Measurements from ENCODE around the gene KRR1.
"Not testable (repeated sequence)": the region's sequence is repeated elsewhere in the genome, so short reads cannot be mapped to it uniquely, and the experiment has no call there.

Gene KRR1

DNA sequence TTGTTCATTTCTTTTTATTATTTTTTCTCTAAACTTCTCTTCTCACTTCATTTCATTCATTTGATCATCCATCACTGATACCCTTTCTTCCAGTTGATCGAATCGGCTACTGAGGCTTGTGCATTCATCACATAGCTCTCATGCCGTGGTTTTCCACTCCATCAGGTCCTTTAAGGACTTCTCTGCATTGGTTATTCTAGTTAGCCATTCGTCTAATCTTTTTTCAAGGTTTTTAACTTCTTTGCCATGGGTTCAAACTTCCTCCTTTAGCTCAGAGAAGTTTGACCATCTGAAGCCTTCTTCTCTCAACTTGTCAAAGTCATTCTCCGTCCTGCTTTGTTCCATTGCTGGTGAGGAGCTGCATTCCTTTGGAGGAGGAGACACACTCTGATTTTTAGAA, 10.7 kb upstream of the KRR1 start:
- not testable (repeated sequence) for DNase-seq

DNA sequence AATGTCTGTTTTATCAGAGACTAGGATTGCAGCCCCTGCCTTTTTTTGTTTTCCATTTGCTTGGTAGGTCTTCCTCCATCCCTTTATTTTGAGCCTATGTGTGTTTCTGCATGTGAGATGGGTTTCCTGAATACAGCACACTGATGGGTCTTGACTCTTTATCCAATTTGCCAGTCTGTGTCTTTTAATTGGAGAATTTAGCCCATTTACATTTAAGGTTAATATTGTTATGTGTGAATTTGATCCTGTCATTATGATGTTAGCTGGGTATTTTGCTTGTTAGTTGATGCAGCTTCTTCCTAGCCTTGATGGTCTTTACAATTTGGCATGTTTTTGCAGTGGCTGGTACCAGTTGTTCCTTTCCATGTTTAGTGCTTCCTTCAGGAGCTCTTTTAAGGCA, 9.8 kb upstream of the KRR1 start:
- DNase-seq: not testable (repeated sequence)

DNA sequence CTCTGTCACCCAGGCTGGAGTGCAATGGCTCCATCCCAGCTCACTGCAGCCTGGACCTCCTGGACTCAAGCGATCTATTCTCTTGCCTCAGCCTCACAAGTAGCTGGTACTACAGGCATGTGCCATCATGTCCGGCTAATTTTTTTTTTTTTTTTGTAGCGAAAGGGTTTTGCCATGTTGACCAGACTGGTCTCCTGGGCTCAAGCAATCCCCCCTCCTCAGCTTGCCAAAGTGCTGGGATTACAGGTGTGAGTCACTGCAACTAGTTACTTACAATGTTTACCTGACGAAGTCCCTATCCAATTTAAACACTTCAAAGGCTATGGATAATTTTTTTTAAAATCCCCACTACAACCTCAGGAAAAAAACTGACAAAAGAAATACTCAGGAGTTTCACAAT, 1.8 kb downstream of the KRR1 start:
- no peak for DNase-seq

DNA sequence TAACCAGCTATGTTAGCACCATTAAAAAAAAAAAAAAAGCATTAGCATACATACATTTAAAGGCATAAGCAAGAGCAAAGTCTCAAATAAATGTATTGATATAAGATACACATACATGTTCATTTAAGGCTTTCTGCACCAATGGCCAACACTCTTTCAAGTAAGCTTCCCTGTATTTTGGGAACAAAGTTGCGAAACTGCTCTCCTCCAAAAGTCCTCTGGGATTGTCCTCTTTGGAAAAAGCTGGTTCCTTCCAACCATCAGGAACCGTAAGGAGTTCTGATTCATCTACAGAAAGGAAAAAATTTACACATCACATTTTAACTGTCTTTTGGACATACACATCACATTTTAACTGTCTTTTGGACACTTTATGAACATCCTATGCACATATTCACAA, 3.2 kb downstream of the KRR1 start:
- no peak for DNase-seq

DNA sequence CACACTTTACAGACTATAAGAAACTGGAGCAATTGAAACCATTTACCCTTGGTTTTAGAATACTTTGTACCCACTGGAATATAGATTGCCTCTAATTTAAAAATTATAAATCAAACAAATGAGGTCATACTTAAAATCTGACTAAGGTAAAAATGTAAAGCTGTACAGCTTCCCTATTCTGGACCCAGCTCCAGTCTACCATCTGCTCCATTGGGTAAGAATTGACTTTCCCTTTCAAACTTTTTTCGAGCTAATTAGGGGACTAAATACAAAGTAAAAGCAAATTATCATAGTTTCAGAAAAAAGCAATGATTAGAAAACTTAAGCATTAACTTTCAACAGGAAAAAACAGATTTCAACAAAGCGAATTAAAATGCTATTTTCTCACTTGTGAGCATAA, 4.3 kb downstream of the KRR1 start:
- DNase-seq: no peak

DNA sequence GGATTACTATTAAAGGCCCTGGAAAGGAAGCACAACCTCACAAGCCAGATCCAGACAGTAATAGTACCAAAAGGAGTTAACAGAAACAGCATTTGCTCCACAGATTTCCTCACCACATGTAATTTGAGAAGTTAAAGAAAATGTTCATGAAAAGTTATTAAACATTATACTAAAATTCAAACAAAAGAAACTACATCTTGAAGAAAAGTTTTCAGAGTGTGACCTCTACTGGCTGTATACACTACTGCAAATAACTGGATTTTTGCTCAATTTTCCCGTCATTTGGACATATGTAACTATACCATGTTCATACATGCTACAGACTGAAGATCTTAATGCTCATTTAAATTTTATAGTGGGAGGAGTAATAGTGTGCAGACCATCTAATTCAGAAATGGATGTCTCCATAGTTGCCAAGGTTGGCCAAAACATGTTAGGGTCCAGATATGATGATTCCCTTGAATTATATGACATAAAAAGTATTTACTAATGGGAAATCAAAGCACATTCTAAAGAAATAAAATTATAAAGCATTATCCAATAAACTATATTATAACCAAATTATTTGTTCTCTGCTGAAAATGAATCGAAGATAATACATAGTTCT, 5.6 kb downstream of the KRR1 start:
- peak in 1 of 2 donors; percentile 56 for DNase-seq

DNA sequence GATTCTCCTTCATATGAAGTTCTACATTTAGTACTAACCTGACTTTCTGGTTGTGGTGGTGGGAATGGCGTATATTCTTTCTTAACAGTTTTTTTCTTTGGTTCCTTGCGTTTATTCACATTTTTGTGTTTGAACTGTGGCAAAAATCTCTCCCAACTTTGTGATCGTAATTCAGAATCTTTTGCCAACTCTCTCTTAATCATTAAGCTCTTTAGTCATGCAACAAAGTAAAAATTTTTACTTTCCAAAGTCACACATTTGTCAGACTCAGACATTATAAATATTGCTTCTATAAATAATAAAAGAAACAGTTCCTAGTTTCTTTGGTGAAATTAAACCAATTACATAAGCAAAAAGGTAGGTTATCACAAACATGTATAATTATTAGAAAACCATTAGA, 7.5 kb downstream of the KRR1 start:
- no peak for DNase-seq

DNA sequence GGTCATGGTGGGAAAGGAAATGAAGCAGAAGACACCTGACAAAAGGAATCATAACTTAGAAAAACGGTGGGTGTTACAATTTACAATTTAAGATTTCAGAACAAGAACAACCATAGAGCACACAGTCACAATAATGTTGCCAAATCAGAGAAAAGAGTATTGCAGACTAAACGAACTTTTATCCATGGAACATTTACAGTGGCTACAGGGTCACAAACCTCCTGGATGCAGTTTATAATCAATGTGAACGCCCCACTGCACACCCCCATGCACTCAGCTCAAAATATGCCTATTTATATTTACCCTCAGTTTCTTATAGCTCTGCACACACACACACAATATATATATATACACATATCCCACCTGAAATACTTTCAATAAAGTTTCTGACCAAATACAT, 8.0 kb downstream of the KRR1 start:
- no peak for DNase-seq

DNA sequence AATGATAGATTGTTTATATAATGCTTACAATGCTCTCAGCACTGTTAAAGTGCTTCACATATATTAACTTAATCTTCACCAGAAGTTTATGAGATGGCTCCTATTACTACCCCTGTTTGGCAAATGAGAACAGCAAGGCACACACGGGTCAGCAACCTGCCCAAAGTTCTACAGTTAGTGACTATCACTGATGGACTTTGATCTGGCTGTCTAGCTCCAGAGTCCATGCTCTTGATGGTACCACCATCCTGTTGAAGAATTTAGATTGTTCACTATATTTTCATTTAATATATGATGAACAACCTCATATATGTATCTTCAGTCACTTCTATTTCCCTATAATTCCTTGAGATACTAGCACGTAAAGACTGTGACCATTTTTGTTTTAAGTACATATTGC, 20.2 kb downstream of the KRR1 start:
- no peak for DNase-seq

DNA sequence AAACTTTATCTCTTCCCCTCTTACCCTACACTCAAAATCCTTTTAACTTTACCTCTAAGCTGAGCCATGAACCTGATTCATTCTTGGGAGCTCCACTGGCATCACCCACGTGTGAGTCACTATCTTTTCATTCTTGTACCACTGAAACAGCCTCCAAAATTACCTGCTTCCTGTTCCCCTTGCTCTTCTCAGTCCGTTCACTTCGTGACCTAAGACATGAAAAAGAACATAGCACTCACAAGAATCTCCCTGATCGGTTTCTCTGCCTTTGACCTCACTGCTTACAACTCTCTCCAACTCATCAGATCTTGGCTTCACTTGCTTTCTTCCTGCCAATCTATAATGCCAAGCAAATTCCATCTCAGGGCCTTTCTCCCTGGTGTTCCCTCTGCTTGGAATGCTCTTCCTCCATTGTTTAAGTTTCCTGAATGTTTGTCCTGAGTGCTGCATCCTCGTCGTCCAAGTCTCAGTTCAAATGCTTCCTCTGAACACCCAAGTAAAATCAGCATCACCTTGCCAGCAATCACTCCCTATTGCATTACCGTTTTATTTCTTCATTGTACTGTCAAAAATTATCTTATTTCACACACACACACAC, 21.7 kb downstream of the KRR1 start:
- DNase-seq: no peak

DNA sequence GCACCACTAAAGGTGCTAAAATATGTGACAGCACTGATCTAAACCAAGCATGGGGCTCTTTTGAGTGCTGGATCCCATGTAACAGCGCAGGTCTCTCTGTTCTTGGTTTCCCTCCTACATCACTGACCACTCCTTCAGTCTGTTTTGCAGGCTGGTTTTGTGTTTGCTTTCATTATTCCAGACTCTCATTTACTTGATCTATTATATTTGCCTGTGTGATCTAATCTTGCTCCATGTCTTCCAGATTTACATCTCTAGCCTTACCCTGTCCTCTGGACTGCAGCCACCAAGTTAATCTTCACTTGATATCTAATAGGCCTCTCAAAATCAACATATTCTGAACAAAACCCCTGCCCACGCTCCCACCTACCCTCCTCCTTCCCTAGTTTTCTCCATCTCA, 22.2 kb downstream of the KRR1 start:
- no peak for DNase-seq

DNA sequence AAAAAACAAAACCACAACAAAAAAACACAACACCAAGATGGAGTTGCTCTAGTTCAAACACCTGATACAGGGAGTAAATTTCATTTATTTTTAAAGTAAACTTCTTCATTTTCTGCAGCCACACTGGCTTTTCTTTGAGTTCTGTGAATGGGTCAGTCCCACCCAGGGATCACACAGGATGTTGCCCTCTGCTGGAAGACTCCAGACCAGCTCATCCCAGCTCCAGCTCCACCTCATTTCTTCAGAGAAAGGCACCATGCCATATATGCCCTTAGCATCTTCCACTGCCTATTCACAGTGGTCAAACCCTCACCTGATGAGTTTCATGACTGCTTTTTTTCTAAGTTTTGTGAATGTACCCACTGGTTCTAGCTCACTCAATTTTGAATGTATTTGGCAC, 22.9 kb downstream of the KRR1 start:
- peak; percentile 51 to 68 for DNase-seq

DNA sequence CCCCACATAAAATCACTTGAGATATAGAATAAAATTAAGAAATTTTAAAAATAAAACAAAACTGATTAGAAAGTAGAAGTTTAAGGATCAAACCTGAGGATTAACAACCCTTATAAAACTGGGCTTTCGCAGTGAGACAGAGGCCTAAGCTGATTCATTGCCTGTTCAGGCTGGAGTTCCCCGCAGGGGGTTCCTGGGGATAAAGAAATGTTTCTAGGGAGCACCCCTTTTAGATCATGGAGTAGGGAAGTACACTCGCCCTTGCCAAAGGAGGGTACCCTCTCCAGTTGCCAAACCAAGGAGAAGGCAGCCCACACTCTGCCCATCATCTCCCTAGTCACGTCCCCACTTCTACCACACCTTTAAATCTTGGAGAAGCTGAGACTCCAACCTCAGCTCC, 24.1 kb downstream of the KRR1 start:
- no peak for DNase-seq

DNA sequence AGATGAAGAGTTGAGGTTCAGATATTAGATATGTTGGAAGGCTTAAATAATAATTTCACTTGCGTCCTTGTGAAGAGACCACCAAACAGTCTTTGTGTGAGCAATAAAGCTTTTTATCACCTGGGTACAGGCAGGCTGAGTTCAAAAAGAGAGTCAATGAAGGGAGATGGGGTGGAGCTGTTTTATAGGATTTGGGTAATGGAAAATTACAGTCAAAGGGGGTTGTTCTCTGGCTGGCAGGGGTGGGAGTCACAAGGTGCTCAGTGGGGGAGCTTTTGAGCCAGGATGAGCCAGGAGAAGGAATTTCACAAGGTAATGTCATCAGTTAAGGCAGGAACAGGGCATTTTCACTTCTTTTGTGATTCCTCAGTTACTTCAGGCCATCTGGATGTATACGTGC, 27.0 kb downstream of the KRR1 start:
- not testable (repeated sequence) for DNase-seq

DNA sequence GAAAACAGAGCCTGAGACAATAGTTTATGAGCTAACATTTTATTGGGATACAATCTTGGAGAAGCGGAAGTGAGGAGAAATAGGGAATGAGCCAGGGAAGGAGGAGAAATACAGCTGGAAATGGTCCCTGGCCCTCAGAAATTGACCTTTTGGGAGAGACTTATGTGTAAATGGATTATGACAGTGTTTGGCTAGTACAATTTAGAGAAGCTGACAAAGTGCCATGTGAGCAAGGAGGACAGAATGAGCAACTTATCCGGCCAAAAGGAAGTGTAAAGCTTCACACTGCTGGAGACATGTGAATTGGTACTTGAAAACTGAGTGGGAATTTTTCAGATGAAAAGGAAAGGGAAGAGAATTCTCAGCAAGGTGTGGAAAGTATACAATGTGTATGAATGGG, 28.0 kb downstream of the KRR1 start:
- DNase-seq: peak; percentile 40 to 53

DNA sequence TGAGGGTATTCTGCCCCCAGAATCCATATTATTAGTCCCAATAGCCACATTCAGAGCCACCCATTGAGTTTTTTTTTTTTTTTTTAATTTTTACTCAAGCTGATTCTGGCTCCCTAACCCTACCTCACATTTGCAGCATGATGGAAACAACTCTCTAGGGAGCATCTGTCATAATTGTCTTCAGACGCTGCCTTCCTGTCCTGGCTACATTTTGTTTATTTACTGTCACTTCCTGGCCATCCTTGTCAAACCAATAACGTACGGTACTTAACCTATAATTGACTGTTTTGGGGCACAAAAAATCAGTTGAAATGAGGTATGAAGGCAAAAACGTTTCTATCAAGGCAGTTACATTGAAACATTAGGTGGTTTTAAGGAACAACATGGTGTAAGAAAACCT, 28.8 kb downstream of the KRR1 start:
- DNase-seq: no peak

DNA sequence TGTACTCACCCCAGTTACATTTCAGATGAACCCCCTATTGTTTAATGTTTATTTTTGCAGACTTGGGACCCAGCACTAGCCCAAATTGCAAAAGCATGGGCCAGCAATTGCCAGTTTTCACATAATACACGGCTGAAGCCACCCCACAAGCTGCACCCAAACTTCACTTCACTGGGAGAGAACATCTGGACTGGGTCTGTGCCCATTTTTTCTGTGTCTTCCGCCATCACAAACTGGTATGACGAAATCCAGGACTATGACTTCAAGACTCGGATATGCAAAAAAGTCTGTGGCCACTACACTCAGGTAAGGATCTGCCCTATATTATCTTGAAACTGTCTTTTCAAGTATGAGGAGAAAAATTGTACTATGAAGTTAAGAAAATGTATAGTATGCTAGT, 29.6 kb downstream of the KRR1 start:
- peak; percentile 56 to 59 for DNase-seq

DNA sequence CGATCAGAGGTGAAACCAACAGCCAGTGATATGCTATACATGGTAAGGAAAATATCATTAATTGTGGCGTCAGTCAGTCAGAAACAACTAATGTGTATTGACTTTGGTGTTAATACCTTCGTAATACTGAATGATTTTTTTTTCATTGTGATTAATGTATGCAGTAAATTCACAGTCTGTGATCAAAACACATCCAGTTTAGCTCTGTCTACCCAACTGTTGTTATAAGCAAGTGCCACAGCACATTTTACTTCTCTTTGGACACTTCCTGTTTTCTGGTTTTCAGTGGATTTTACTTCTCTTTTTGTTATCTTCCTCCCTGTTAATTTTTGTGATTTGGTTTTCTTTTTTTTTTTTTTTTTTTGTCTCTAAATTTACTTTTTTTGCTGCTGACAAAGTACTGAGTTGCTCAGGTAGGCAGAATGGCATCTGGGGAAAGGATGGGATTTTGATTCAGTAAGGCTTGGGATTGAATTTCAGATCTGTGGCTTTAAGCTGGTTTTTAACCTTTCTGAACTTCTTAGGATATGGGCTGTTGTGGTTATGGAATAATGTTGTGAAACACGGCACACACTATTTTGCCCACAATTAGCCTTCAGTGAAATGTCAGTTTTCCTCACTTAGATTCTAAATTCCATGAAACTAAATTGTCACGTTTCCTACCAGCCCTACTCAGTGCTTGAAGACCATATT, 30.2 kb downstream of the KRR1 start:
- DNase-seq: peak; percentile 63 to 66

DNA sequence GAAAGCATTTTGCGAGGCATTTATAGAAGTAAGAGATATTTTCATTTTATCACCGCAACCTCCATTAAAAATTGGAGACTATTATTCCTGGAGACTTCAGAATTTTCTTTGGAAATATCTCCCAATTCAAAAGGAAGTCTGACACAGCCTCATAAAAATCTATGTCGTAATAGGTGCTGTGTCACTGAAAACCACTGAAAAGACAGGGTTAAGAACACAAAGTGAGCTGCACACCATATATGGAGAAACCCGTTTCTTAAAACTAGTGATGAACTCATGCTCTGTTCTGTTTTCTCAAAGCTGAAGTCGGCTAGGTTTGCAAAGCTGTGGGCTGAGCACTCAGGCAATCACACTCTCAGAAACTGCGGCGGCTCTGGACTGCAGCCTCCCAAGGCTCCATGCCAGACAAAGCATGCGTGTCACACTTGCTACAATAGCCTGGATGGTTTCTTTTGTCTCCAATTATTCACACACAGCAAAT, 30.9 kb downstream of the KRR1 start, which contains the start of gene GLIPR1:
GLIPR1 (plus strand) TSS at position 287 of the 481 bp plus-strand sequence; CDS start at position 413, 126 bp downstream.
- DNase-seq: peak; percentile 93 to 95

DNA sequence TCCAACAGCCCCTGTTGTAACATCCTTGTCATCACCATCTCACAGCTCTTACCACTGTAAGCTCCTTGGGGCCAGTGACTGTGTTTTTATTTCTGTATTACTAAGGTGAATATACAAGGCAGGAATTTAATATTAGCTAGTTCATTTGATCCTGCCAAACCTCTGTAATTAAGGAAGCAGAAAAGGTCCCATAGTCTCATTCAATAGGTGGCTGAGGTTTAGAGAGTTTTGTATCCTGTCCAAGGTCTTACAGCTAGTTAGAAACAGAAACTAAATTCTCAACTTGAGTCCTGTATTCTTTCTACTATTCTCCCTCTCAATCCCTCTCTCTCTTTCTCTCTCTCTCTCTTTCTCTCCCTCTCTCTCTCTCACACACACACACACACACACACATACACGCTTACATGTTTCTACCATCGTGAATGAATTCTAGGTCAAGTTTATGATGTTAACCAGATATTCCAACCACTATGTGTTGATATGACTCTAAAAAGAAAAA, 31.4 kb downstream of the KRR1 start:
- DNase-seq: peak in 1 of 2 donors; percentile 14

DNA sequence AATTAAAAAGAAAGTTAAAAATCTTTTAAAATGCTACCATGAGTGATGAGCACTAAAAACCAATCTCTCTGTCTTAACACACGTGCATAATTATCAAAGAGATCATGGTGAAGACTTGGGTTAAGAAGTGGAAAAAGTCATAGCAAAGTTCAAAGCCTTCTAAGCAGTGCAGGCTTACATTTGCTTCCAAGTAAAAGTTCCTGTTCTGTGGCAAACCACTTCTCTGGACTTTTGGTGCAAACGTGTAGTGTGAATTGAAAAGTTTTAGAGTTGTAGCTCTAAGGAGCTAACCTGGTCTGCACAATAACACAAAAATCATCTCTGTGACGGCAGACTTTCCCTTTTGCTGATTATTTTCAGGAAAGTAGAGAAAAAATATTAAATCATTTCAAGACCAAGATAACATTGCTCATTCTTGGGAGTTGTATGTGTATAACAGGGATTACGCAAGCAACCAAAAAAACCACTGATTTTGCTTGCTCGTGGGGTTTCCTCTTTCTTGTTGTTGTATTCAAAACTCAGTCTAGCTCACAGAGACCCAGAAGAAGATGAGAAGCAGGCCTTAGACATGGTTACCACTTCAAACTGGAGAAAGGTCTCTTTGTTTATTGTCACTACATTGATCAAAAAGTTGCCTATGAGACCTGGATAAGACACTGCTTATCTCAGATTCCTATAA, 33.2 kb downstream of the KRR1 start:
- DNase-seq: peak; percentile 89 to 90

DNA sequence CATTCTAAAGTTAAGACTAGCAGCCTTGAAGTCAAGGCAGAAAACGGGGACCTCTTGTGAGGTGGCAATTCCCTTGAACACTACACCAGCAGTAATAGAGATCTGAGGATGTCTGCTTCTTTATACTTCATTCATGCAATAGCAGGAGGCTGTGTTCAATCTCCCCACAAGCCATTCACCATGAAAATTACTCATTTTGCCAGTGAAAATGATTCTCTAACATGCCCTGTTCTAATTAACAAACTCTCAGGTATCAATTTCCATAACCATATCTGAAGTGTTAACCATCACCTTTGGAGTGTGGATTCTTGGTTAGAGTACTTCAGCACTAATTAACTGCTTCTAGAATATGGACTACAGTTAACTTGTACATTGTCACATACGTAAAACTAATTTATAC, 34.3 kb downstream of the KRR1 start:
- no peak for DNase-seq

DNA sequence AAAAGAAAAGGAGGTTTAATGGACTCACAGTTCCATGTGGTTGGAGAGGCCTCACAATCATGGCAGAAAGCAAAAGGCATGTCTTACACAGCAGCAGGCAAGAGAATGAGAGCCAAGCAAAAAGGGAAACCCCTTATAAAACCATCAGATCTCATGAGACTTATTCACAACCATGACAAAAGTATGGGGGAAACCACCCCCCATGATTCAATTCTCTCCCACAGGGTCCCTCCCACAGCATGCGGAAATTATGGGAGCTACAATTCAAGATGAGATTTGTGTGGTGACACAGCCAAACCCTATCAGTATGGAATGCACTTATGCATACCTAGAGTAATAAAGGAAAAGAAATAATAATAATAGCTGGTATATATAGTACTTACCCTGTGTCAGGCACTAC, 35.3 kb downstream of the KRR1 start:
- DNase-seq: peak; percentile 73 to 89
